HG02981 (cell line): Measurements from ENCODE around the gene ANKRD63.

Experiments
- ATAC-seq: cut with Tn5 transposase; IDR thresholded peaks from one replicate; pipeline ENCODE4 v1.9.1; 2021; ENCODE audit warnings: mild to moderate bottlenecking, moderate library complexity; ENCODE audit not compliant: unreplicated experiment

ANKRD63 gene

DNA sequence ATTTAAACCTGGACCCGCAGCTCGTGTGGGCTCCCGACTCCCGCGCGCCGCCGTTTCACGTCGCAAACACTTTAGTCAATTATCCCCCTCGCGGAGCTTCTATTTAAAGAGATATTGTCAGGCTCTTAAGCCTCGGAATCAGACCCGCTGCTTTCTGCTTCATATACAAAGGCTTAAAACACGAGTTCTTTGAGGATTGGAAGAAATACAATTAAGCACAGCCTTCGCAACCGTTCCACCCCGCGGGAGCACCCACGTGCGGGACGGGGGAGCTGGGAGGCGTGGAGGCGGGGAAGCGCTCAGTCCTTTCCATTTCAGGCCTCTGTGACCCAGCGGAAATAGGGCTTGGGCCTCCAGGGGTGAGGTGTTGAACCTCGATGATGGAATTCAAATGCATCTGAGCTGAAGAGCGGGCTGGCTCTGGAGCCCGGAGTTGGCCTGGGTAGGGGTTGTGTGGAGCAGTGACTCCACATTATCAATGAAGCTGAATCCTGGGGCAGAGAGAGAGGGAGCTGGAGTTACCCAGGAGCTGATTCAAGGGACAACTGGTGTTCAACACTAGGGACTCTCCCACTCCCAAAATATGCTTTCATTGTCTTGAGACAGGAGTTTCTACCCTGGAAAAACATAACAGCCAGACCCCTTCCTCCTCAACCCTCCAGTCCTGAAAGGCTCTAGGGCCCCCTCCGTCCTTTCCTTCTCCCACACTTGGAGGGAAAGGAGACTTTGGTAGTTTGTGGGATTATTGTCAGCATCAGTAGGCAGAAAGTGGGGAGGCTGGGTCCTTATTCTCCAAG, 2.4 kb downstream of the ANKRD63 start:
- no peak for ATAC-seq

GRCh38 chr15:40279437-40280141, 3.3 kb downstream of the ANKRD63 start:
- ATAC-seq = no peak

GRCh38 chr15:40278026-40278425, 4.8 kb downstream of the ANKRD63 start:
- ATAC-seq = no peak

DNA sequence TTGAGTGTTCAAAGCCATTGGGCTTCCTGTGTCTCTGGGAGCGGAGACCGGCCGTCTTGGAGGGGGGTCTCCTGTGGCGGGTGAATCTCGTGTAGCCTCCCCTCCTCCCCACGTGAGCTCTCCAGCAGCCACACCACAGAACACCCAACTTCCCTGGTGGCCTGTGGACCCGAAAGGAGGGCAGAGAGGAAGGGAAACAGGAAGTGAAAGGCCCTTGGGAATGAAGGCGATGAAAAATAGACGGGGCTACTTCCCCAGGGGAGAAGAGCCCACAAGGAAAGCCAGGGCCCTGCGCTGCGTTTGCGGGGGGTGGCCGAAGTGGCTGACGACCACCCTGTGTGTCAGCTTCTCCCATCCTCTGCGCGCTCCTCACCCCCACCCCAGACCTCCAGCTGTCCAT, 5.4 kb downstream of the ANKRD63 start:
- no peak for ATAC-seq

DNA sequence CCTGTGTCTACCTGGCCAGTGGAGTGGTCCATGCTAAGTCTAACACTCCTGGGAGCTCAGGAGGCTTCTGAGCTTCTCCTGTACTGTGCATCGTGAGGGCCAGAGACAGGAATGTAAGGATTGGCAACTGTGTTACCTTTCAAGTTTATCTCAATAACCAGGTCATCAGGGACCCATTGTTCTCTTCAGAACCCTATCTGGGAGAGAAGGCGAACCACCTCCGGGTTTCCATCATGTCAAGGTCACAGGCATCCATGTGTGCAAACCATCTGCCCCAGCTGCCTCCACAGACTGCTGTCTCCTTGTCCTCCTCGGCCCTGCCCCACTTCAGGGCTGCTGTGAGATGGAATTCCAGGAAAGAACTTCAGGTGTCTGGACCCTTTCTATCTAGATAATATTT, 5.9 kb downstream of the ANKRD63 start:
- no peak for ATAC-seq

DNA sequence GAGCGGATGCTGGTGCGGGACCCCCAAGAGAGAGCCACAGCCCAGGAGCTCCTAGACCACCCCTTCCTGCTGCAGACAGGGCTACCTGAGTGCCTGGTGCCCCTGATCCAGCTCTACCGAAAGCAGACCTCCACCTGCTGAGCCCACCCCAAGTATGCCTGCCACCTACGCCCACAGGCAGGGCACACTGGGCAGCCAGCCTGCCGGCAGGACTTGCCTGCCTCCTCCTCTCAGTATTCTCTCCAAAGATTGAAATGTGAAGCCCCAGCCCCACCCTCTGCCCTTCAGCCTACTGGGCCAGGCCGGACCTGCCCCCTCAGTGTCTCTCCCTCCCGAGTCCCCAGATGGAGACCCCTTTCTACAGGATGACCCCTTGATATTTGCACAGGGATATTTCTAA, 6.9 kb downstream of the ANKRD63 start:
- ATAC-seq = no peak

DNA sequence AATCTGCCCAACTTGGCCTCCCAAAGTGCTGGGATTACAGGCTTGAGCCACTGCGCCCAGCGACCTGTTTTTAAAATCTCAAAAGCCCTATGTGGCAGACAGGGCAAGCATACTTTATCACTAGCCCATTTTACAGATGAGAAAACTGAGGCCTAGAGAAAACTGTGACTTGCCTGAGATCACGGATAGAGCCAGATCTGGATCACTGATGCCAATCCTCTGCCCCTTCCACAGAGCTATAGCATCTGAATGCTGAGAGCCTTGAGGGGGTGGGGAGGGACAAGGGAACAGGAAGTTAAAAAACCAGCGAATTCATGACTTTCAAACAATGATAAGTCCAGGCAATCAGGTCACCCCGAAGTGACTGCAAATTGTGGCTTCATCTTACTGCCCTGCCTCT, 7.3 kb downstream of the ANKRD63 start:
- ATAC-seq = no peak

DNA sequence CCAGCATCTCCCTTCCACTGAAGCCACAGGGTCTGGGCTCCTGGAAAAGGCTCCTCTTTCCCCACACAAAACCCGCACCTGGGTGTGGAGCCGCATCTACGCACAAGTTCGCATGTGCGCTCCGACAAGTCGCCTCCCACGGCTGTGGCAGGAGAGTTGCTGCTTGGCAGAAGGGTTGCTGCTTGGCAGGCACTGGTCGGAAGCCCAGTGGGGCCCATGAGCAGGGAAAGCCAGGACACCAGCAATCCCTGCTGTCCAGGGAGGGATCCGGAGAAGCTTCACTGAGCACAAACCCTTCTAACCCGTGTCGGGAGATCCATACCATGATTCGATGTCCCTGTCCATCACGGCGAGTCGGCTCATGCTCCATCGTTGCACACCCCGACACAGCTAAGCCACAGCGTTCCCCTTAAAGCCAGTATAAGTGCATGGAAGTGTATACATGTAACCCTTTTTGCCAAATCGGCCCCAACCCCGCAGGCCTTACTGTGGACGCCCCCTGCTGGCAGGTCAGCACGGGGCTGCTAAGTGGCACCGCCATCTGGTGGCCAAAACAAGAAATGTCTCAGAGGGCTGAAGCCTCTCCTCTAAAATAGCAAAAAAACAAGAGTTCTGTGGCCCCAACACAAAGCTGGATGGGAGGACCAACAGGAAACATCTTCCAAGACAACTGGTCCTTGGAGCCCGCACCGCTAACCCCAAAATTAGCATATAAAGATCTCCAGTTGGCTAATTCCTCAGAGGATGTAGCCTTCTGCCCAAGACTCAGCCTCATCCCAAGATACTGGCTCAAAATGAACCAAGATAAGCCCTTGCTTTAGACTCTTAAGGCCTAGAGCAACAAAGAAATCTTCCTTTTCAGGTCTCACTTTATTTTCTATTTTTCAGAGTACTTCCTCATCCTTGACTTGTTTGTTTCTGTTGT, 8.3 kb downstream of the ANKRD63 start:
- ATAC-seq = peak; percentile 49

DNA sequence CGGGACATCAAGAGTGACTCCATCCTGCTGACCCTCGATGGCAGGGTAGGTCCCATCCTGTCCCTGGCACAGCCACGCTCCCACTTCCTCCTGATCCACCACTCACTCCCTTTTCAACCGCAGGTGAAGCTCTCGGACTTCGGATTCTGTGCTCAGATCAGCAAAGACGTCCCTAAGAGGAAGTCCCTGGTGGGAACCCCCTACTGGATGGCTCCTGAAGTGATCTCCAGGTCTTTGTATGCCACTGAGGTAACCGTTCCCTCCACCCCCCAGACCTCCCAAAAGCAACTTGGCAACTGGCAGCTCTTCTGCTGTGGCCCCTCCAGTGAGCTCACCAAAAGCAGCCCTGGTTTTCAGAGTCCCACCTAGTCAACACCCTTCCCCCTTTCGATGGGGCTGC, 9.4 kb downstream of the ANKRD63 start:
- no peak for ATAC-seq

GRCh38 chr15:40272485-40273056, 10.3 kb downstream of the ANKRD63 start:
- ATAC-seq = no peak

DNA sequence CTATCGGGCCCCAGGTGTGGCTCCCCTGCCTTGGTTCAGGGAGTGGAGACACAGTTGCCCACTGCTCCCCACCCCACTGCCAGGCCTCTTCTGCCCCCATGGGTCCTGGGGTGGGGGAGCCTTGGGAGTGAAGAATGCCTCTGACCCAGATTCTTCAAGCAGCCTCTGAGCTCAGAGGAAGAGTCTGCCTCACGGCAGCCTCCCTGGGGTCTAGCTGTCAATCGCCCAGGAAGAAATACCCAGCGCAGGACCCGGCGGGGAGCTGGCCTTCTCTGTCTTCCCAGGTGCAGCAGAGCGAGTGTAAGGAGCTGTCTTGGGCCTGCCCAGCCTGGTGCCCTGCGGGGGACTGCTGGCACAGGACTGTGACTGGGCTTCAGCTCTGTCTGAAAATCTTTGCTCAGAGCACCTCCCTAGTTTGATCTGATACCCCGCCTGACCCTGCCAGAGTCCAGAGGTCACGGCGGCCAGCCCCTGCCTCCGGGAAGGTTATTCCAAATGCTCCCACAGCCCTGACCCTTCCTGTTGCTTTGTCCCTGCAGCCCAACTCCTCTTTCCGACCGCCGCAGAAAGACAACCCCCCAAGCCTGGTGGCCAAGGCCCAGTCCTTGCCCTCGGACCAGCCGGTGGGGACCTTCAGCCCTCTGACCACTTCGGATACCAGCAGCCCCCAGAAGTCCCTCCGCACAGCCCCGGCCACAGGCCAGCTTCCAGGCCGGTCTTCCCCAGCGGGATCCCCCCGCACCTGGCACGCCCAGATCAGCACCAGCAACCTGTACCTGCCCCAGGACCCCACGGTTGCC, 11.0 kb downstream of the ANKRD63 start:
- no peak for ATAC-seq

DNA sequence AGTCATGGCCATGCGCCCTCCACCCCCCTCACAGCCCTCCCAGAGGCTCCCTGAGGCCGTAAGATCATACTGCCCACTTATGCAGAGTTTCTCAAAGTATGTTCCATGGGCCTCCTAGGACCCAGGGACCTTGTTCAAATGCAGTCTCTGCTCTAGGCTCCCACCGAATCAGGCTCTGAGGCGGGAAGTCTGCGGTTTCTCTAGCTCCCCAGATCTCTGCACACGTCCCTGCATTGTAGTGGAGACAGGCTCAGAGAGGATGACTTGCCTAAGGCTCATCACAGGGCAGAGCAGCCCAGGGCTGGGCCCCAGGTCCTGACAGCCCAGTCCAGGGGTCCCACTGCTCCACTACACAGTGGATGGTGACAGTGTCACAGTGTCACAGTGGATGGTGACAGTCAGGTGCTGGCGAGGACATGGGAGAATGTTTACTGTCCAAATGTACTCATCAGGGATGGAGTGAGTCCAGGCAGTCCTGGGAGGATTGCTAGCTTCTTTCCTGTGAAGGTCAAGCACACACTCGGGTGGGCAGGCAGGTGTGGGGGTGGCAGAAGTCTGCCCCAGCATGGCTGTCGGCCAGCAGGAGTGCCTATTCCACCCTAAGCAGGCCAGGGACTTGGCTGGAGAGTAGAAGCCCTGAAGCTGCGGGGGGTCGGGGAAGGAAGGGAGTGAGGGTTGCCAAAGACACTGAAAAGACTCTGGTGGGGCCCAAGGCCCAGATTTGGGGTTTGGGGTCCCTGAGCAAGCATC, 12.4 kb downstream of the ANKRD63 start:
- ATAC-seq = no peak

DNA sequence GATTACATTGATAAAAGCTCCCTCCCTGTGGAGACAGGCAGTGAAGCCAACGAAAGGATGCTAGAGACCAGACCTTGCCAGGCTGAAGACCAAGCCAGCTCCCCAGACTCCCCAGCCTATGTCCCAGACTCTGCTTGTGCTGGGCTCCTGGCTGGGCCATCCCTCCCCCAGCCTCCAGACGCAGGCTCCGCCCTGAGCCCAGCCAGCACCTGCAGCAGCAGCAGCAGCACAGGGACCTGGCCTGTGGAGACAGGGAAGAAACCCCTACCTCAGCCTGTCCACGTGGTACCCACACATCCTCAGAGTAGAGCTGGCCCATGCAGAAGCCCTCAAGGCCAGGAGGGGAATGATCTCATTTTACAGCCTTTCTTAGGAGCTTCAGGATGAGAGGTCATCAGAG, 13.3 kb downstream of the ANKRD63 start:
- ATAC-seq = no peak

DNA sequence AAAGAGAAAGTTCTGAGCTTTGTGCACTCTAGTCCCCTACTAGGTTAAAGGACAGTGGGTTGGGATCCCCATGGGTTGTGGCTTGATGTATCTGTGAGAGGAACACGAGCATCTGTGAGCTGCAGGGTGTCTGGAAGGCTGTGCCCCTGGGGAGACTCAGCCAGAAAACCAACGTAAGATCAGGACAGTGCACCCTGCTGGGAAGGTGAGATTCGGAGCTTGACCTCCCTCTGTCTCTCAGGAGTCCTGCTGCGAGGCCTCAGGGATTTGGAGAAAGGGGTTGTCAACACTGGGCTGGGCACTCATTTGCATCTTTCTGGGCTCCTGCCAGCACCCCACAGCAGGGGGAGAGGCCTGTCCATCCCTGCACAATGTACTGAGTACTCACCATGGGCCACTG, 15.2 kb downstream of the ANKRD63 start:
- ATAC-seq = no peak

GRCh38 chr15:40266828-40267304, 16.0 kb downstream of the ANKRD63 start:
- ATAC-seq = no peak

- no peak for ATAC-seq
These were observed 17.0 kb downstream of the ANKRD63 start for GRCh38 chr15:40265875-40266274.

GRCh38 chr15:40265355-40265754, 17.5 kb downstream of the ANKRD63 start:
- ATAC-seq = no peak

GRCh38 chr15:40264321-40265153, 18.3 kb downstream of the ANKRD63 start:
- no peak for ATAC-seq
